NCI-H1417 (cell line): ENCODE data around the gene GLP2R.
"Not testable (repeated sequence)": the region's sequence is repeated elsewhere in the genome, so short reads cannot be mapped to it uniquely, and the experiment has no call there.

Experiments
- DNase-seq, 3 experiments: peaks; one replicate each; lab custom pipeline; 2025; lab: John Stamatoyannopoulos, UW

The GLP2R gene

GRCh38 chr17:9899280-9900043 lies 73.7 kb downstream of the GLP2R start:
- no peak for DNase-seq

DNA sequence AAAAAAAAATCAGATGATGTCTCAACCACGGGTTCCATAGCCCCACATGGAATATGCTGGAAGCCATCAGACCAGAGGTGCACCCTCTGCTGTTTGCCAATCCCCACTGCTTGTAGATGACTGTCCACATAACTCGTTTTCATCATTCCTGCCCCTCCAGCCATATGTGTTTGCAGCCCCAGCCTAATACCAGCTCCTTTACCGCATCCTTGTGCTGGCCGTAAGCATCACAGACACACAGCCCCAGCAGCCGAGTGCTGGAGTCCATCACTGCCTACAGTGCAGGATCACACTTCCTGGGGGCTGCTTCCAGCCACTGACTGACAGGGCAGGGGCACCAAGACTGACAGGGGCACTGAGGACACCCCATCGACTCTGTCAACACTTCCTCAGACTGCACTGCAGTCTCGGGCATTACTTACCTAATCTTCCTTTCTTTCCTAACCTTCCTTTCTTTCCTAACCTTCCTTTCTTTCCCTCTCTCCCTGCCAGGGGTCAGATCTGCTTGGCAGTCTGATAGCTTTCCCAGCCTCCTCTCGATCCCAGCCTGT lies 74.4 kb downstream of the GLP2R start:
- no peak for DNase-seq

- DNase-seq, result no peak
Observed at GRCh38 chr17:9900784-9901183, 75.1 kb downstream of the GLP2R start.

DNA sequence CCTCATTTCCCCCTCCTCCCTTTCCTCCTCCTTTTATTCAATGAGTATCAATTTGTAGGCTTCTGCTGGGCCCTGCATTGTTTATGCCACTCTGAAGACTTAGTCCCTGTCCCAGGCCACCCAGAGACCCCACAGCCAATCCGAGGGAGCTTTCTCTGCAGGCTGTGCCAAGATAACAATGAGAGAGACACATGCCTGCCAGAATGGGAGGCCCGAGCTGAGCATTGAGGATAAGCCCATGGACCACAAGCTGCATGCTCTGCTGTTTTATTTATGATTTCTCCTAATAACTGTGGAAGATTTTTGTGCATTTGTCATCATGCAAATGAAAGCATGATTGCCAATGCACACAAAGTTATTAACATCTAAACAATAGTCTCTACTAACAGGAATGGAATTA lies 76.4 kb downstream of the GLP2R start:
- DNase-seq, result no peak

DNA sequence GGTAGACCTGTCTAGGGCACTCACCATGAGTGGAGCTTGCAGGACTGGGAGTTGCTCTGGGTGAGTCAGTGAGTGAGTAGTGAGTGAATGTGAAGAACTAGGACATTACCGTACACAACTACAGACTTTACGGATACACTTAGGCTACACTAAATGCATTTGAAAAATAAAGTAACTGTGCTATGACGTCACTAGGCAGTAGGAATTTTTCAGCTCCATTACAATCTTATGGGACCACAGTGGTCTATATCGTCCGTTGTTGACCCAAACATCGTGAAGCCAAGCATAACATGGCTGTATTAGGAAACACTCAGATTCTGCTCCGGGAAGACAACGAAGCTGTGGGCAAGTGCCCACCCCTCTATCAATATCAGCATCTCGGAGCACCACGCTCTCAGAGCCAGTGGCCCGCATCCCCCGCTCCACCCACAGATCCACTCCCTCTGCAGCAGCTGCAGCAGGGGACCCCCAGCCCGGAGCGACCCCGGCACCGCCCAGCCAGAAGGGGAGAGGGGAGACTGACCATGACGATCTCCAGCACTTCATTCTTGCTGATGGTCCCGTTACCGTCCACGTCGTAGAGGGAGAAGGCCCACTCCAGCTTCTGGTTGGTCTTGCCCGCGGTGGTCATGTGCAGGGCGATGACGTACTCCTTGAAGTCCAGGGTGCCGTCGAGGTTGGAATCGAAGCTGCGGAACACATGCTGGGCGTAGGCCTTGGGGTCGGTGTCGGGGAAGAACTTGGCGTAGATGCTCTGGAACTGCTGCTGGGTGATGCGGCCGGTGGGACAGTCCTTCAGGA lies 78.8 kb downstream of the GLP2R start:
- no peak for DNase-seq

GRCh38 chr17:9905078-9905415 lies 79.3 kb downstream of the GLP2R start, which contains the start of gene RCVRN:
TSS of gene RCVRN (minus strand) at chr17:9905271. CDS start at chr17:9905180, 91 bp downstream.
- DNase-seq, result no peak

GRCh38 chr17:9905902-9906301 lies 80.2 kb downstream of the GLP2R start:
- no peak for DNase-seq

DNA sequence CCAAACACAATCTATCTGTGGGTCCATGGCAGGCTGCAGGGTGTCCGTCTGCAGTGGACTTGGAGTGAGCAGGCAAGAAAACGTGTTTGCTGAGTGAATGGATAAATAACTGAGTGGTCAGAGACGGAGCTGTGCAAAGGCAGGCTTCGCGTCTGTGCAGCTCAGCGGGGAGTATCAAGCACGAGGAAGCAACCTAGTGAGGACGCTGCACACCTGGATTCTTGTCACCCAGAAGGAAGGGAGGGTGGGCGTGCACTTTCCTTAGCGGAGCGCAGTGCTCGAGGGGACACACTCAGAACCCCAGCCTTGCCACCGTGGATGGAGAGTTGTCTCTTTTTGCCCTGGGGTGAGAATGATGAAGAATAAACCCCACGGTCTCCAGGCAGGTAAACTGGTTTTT lies 80.9 kb downstream of the GLP2R start:
- DNase-seq, result no peak

DNA sequence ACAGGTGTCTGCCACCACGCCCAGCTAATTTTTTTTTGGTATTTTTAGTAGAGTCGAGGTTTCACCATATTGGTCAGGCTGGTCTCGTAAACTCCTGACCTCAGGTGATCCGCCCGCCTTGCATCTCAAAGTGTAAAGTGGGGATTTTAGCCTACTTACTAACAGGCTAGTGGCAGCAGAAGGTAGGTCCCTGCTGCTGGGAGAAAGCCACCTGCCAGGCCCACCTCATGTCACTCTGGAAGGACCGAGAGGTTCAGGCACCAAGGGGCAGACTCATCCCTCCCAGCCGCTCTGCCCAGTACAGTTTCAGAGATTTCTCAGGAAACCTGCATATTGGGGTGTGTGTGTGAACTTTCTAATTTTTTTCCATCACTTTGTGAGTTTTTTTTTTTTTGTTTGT lies 81.4 kb downstream of the GLP2R start:
- DNase-seq, result no peak

- DNase-seq, result no peak
Observed at GRCh38 chr17:9907883-9908648, 82.3 kb downstream of the GLP2R start.

GRCh38 chr17:9908649-9909042 lies 82.9 kb downstream of the GLP2R start:
- no peak for DNase-seq

DNA sequence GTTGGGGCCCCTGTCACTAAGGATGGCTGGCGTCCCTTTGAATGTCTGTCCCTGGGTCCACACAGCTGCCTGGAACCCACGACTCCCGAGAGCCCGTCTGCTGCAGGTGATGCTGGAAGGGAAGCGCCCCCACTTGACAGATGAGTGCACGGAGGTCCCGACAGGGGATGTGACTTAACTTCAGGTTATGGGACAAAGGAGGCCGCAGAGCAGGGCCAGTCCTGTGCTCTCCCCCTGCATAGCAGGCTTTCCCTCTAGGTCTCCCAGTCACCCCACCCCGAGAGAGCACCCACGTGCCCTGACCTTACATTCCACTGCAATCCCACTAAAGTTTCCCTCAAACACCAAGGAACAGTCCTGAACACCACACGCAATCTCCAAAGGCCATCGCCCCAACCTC lies 85.4 kb downstream of the GLP2R start:
- no peak for DNase-seq

DNA sequence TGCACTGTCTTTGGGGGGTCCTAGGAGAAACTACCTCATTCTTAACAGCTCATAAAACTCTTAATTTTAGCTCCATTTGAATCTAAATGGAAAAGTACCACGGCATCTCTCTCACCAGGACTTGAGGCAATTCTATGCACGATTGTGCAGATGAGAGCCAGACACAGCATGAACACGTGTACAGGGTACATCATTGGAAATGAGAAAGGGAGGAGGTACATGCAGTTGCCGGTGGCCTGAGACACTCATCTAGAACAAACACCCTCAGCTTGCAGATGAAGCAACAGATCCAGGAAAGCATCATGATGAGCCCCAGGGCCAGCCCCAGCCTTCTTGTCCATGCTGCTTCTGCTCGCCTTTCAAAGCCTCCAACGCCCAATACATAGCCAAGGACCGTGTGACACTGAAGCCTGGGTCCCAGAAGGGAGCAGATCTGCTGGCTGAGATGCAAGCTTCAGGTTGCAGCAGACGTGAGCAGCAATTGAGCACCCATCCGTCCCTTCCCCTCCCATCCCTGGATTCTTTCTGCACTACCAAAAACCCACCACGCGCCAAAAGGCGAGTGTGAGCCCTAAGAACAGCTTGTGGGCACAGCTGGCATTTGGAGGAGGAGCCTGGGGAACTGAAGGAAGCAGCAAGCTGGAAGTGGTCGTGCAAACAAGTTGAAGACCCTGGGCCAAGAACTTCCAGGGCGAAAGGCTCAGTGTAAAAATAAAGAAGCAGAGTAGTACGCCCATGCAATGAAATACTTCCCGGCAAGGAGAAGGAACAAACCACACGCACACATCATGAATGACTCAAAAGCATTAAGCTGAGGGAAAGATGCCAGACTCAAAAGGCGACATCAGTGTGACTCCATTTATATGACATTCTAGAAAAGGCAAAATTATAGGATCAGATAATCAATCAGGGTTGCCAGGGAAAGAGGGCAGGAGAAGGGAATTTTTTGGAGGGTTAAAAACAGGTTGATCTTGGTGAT lies 86.7 kb downstream of the GLP2R start:
- no peak for DNase-seq

DNA sequence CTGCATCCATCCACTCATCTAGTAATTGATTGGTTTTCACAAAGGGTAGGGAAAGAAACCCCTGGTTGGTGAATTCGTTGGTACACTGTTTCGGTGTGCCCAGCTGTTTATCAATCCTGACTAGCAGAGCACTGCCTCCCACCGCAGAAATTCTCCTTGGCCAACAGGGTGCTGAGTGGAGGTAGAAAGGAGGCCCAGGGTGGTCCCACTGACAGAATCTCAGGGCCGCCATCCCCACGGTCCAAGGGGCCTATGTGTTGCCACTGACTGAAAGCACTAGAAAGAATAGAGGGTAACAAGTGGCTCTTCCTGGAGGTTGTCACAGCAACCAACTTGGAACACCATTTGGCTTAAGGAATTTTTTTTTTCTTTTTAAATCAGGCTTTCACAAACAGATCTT lies 87.8 kb downstream of the GLP2R start:
- DNase-seq, result no peak

DNA sequence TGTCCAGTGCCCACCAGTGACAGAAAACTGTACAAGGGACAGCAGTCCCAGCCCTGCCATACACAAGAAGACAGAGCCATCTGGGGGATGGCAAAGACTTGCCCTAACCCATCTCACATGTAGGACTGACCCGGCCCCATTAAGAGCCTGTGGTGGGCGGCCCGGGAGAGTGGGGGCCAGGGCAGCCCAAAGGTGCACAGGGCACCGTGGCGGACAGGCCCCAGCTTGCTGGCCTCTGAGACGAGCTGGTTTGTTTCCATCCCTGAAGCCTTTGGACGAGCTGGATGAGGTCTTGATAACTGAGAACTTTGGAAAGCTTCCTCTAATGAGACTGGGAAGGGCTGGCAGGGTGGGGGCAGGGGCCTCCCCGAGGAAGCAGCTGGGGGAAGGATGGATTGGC lies 90.4 kb downstream of the GLP2R start:
- no peak for DNase-seq

DNA sequence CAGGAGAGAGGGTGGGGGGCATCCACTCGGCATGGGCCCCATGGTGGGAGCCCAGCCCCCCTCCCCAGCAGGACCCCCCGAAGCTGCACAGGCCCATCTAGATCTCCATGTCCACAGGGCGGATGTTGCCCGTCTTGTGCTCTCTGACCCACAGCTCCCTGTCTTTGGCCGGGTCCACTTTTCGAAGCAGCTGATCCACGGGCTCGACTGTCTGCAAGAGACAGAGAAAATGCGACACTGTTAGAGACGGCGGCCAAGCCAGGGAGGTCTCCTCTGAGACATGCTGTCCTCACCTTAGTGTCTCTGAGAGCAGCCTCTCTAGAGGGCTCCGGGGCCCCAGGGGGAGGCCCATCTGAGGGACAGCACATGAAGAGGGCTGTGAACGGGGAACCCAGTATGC lies 91.4 kb downstream of the GLP2R start:
- DNase-seq, result no peak

- DNase-seq, result peak in 1 of 3 experiments; percentile 2
Observed at GRCh38 chr17:9917801-9918200, 92.1 kb downstream of the GLP2R start.

DNA sequence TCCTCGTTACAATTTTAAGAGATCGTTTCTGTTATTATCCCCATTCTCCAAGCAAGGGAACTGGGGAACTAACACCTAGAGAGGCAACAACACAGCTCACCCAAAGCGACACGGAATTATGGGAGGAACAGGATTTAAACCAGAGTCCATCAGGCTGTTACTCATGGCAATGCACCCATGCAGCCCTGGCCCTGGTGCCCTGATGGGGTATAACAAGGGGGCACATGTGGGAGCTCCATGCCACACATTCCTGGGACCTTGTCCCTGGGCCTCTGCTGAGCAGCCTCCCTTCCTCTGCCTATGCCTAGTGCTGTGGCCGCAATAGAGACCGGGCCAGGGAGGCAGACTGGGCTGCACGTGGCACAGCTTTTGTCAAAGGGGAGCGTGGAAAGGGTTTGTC lies 92.6 kb downstream of the GLP2R start:
- DNase-seq, result no peak

GRCh38 chr17:9918804-9919352 lies 93.2 kb downstream of the GLP2R start:
- DNase-seq, result no peak

GRCh38 chr17:9921216-9921615 lies 95.5 kb downstream of the GLP2R start:
- not testable (repeated sequence) for DNase-seq
